H9 (cell line): Measurements from ENCODE around the gene PARP6. TPM values are rescaled to one million over a fixed set of nuclear protein-coding genes. Genes with fewer than 3 reads are reported as not detected.

ENCODE experiments used
- DNase-seq: peaks from one replicate; pipeline ENCODE4 v3.0.0-alpha.2; 2017
- H2AFZ ChIP-seq: one replicate; pipeline ENCODE4 v1.6.1; 2013; ENCODE audit warnings: mild to moderate bottlenecking, low read length, control low read depth, moderate library complexity
- H2AK5ac ChIP-seq: 2 replicates; pipeline ENCODE4 v1.6.1; 2013; ENCODE audit warnings: low read length, control low read depth, mixed read lengths; ENCODE audit not compliant: insufficient read length
- H2BK120ac ChIP-seq: one replicate; pipeline ENCODE4 v1.6.1; 2013; ENCODE audit warnings: low read depth, mild to moderate bottlenecking, low read length, control low read depth, inconsistent platforms; ENCODE audit not compliant: poor library complexity, severe bottlenecking
- H2BK12ac ChIP-seq: 2 replicates; pipeline ENCODE4 v1.6.1; 2013; ENCODE audit warnings: low read length, control low read depth, mixed read lengths, low read depth; ENCODE audit not compliant: insufficient read length
- H2BK15ac ChIP-seq: 2 replicates; pipeline ENCODE4 v1.6.1; 2013; ENCODE audit warnings: low read depth, low read length, control low read depth
- H2BK20ac ChIP-seq: one replicate; pipeline ENCODE4 v1.6.1; 2013; ENCODE audit warnings: low read depth, mild to moderate bottlenecking, low read length, control low read depth, inconsistent platforms; ENCODE audit not compliant: poor library complexity, severe bottlenecking
- H2BK5ac ChIP-seq: 2 replicates; pipeline ENCODE4 v1.6.1; 2013; ENCODE audit warnings: low read length, control low read depth, mixed read lengths; ENCODE audit not compliant: insufficient read length
- H3K14ac ChIP-seq: 2 replicates; pipeline ENCODE4 v1.6.1; 2013; ENCODE audit warnings: low read length, control low read depth; ENCODE audit not compliant: insufficient read depth
- H3K18ac ChIP-seq: 2 replicates; pipeline ENCODE4 v1.6.1; 2013; ENCODE audit warnings: low read depth, mild to moderate bottlenecking, mixed read lengths, low read length, control low read depth; ENCODE audit not compliant: insufficient read length
- H3K23ac ChIP-seq: 2 replicates; pipeline ENCODE4 v1.6.1; 2013; ENCODE audit warnings: low read length, control low read depth, mixed read lengths, low read depth; ENCODE audit not compliant: insufficient read length
- H3K23me2 ChIP-seq: 2 replicates; pipeline ENCODE4 v1.6.1; 2013; ENCODE audit warnings: low read depth, mild to moderate bottlenecking, mixed read lengths, low read length, control low read depth; ENCODE audit not compliant: insufficient read length, poor library complexity, severe bottlenecking
- H3K27ac ChIP-seq: 2 replicates; pipeline ENCODE4 v1.5.1; 2013; ENCODE audit warnings: low read length, control low read depth, mixed read lengths, low read depth; ENCODE audit not compliant: insufficient read length
- H3K27me3 ChIP-seq: 2 replicates; pipeline ENCODE4 v1.6.1; 2013; ENCODE audit warnings: low read length, control low read depth, inconsistent platforms; ENCODE audit not compliant: insufficient read depth
- H3K4ac ChIP-seq: 2 replicates; pipeline ENCODE4 v1.6.1; 2013; ENCODE audit warnings: low read depth, mild to moderate bottlenecking, control low read depth, inconsistent platforms, low read length, moderate library complexity
- H3K4me1 ChIP-seq: 2 replicates; pipeline ENCODE4 v1.6.1; 2013; ENCODE audit warnings: low read length, control low read depth, inconsistent platforms; ENCODE audit not compliant: insufficient read depth
- H3K4me2 ChIP-seq: 2 replicates; pipeline ENCODE4 v1.6.1; 2013; ENCODE audit warnings: low read length, control low read depth, mixed read lengths; ENCODE audit not compliant: insufficient read length, insufficient read depth
- H3K56ac ChIP-seq: 2 replicates; pipeline ENCODE4 v1.6.1; 2013; ENCODE audit warnings: low read depth, mild to moderate bottlenecking, mixed read lengths, low read length, control low read depth; ENCODE audit not compliant: insufficient read length
- H3K79me1 ChIP-seq: 2 replicates; pipeline ENCODE4 v1.6.1; 2013; ENCODE audit warnings: low read depth, mild to moderate bottlenecking, moderate library complexity, low read length, control low read depth, inconsistent platforms; ENCODE audit not compliant: insufficient read depth, poor library complexity, severe bottlenecking
- H3K79me2 ChIP-seq: 2 replicates; pipeline ENCODE4 v1.6.1; 2013; ENCODE audit warnings: low read length, control low read depth, inconsistent platforms; ENCODE audit not compliant: insufficient read depth
- H3K9ac ChIP-seq: 2 replicates; pipeline ENCODE4 v1.6.1; 2013; ENCODE audit warnings: low read length, control low read depth, mixed read lengths; ENCODE audit not compliant: insufficient read length; ENCODE audit errors: extremely low read depth
- H3K9me3 ChIP-seq: one replicate; pipeline ENCODE4 v1.6.1; 2013; ENCODE audit warnings: low read depth, low read length, inconsistent platforms; ENCODE audit not compliant: control insufficient read depth
- H3T11ph ChIP-seq: one replicate; pipeline ENCODE4 v1.6.1; 2013; ENCODE audit warnings: mild to moderate bottlenecking, low read length, control low read depth, inconsistent platforms
- H4K20me1 ChIP-seq: one replicate; pipeline ENCODE4 v1.6.1; 2013; ENCODE audit not compliant: control insufficient read depth, insufficient read length, insufficient read depth
- H4K5ac ChIP-seq: 2 replicates; pipeline ENCODE4 v1.6.1; 2013; ENCODE audit warnings: low read depth, mild to moderate bottlenecking, mixed read lengths, low read length, control low read depth; ENCODE audit not compliant: insufficient read length
- H4K8ac ChIP-seq: replicated peaks from 2 replicates; pipeline ENCODE4 v1.6.1; 2013; ENCODE audit warnings: low read length, control low read depth, mixed read lengths, low read depth; ENCODE audit not compliant: insufficient read length
- H4K91ac ChIP-seq: 2 replicates; pipeline ENCODE4 v1.6.1; 2013; ENCODE audit warnings: low read depth, mild to moderate bottlenecking, moderate library complexity, mixed read lengths, low read length, control low read depth; ENCODE audit not compliant: insufficient read length
- H3K27ac Mint-ChIP-seq, 3 experiments: 2 replicates in 2 of 3; 3 replicates in 1 of 3; pipeline ENCODE4 v1.8.0; 2020 to 2021; ENCODE audit warnings: mixed read lengths in 3 of 3, mild to moderate bottlenecking in 1 of 3, moderate library complexity in 1 of 3
- H3K27me3 Mint-ChIP-seq: 2 replicates; pipeline ENCODE4 v1.8.0; 2021; ENCODE audit warnings: low read depth, mild to moderate bottlenecking, moderate library complexity, mixed read lengths
- H3K36me3 Mint-ChIP-seq, 3 experiments: 2 replicates in 2 of 3; 3 replicates in 1 of 3; pipeline ENCODE4 v1.8.0; 2020 to 2021; ENCODE audit warnings: low read depth in 3 of 3, mixed read lengths in 3 of 3; ENCODE audit not compliant: insufficient read depth in 1 of 3
- H3K4me1 Mint-ChIP-seq, 2 experiments: 2 replicates each; pipeline ENCODE4 v1.8.0; 2020; ENCODE audit warnings: mixed read lengths in 2 of 2
- H3K4me3 Mint-ChIP-seq, 2 experiments: 2 replicates in 1 of 2; 3 replicates in 1 of 2; pipeline ENCODE4 v1.8.0; 2020 to 2021; ENCODE audit warnings: mild to moderate bottlenecking in 2 of 2, mixed read lengths in 2 of 2, moderate library complexity in 1 of 2
- H3K9me3 Mint-ChIP-seq, 2 experiments: 2 replicates in 1 of 2; 3 replicates in 1 of 2; pipeline ENCODE4 v1.8.0; 2020; ENCODE audit warnings: mild to moderate bottlenecking in 2 of 2, mixed read lengths in 2 of 2, moderate library complexity in 1 of 2
- CTCF ChIP-seq: fragments of 200-600 bp; sonication (generic); conservative IDR thresholded peaks from 3 replicates; pipeline ENCODE4 v1.8.0; 2021; ENCODE audit warnings: antibody characterized with exemption, mild to moderate bottlenecking
- WGBS: extraction: QIAGEN DNeasy Blood & Tissue Kit; methylation state at CpG from one replicate; pipeline ENCODE4 v1.1.7; 2013; ENCODE audit warnings: missing lambda C conversion rate, low lambda C conversion rate, mixed read lengths; ENCODE audit not compliant: insufficient read length; ENCODE audit errors: extremely low coverage; 5-methylcytosine and 5-hydroxymethylcytosine counted together
- total RNA-seq: library from RNA; stranded (reverse); gene quantifications from 2 replicates; pipeline ENCODE4 v1.2.1, GENCODE V29; 2021

The PARP6 gene
- total RNA-seq, 1 experiment from 2014 or later, result 54.4 TPM

GRCh38 chr15:72193836-72194396 is 78.4 kb downstream of the PARP6 start:
- H3K9me3 ChIP-seq, result no peaks in the 10 kb centered on the region
- H2BK12ac ChIP-seq, result no peak overlapping the region
- no CpG with 5 or more reads among the region's 8 CpGs for WGBS
- peaks cover 19 to 20% of the 10 kb centered on the region in 2 experiments for H3K4me1 Mint-ChIP-seq
- H4K91ac ChIP-seq, result no peak overlapping the region
- H3K4me2 ChIP-seq, result peak overlapping the region; percentile 24
- H3K56ac ChIP-seq, result no peak overlapping the region
- H3K18ac ChIP-seq, result no peak overlapping the region
- H4K8ac ChIP-seq, result no peak overlapping the region
- H3K23ac ChIP-seq, result no peak overlapping the region
- H2BK20ac ChIP-seq, result no peak overlapping the region
- H3K9me3 Mint-ChIP-seq, result no peaks in the 10 kb centered on the region
- no peak overlapping the region for H2BK120ac ChIP-seq
- H3K23me2 ChIP-seq, result peaks cover 11% of the 10 kb centered on the region
- no peak overlapping the region for H2AK5ac ChIP-seq
- TF ChIP-seq CTCF, result no peak
- H3K4me1 ChIP-seq, result no peaks in the 10 kb centered on the region; the same call in 1 of the 2 replicates
- DNase-seq, result no peak
- H3K27me3 ChIP-seq, result peaks cover 7% of the 10 kb centered on the region; the same call in 1 of the 2 replicates
- H4K20me1 ChIP-seq, result no peaks in the 10 kb centered on the region
- no peak overlapping the region for H3K14ac ChIP-seq
- H2AFZ ChIP-seq, result no peak overlapping the region
- H3K4ac ChIP-seq, result no peak overlapping the region
- H3K36me3 Mint-ChIP-seq, result peaks cover 5 to 11% (median 8%) of the 10 kb centered on the region in 3 experiments
- no peak overlapping the region for H2BK5ac ChIP-seq
- H3K9ac ChIP-seq, result no peak overlapping the region
- H3K79me2 ChIP-seq, result no peaks in the 10 kb centered on the region
- peak overlapping the region in 1 of 2 experiments; percentile 32; a peak in 1 of 5 replicates for H3K4me3 Mint-ChIP-seq
- no peaks in the 10 kb centered on the region for H3K79me1 ChIP-seq
- no peak overlapping the region for H2BK15ac ChIP-seq
- no peak overlapping the region for H4K5ac ChIP-seq
- H3T11ph ChIP-seq, result no peak overlapping the region
- peaks cover 33% of the 10 kb centered on the region for H3K27me3 Mint-ChIP-seq
- peak overlapping the region in 2 of 3 experiments; percentile 44 to 77; a peak in 2 of 7 replicates for H3K27ac Mint-ChIP-seq
- H3K27ac ChIP-seq, result no peak overlapping the region
